ENCODE measurements around the gene SAXO2.
"Not testable (repeated sequence)": the region's sequence is repeated elsewhere in the genome, so short reads cannot be mapped to it uniquely, and the experiment has no call there.

- not testable (repeated sequence) for TF ChIP-seq CTCF, POLR2A (IDR thresholded peaks at IDR 0.05)
Observed at GRCh38 chr15:82281276-82281675, 18.7 kb downstream of the SAXO2 start.
